H1 (cell line): Measurements from ENCODE around the gene MITF. TPM values are rescaled to one million over a fixed set of nuclear protein-coding genes. Genes with fewer than 3 reads are reported as not detected.

Source experiments
- ATF2 ChIP-seq: IDR thresholded peaks from 2 replicates; pipeline ENCODE4 v1.6.1; 2012; ENCODE audit warnings: low read length, inconsistent platforms
- BCL11A ChIP-seq, 2 experiments: IDR thresholded peaks; one replicate each; pipeline ENCODE4 v1.6.1; 2011; ENCODE audit warnings: low read depth in 2 of 2, low read length in 2 of 2, mild to moderate bottlenecking in 2 of 2
- CBX5 ChIP-seq: fragments of 300-800, 300-1000 bp; sonication (generic); IDR thresholded peaks from 2 replicates; pipeline ENCODE4 v1.7.1; 2016; ENCODE audit warnings: antibody characterized with exemption, low read length, low read depth
- FOSL1 ChIP-seq: IDR thresholded peaks from 2 replicates; pipeline ENCODE4 v1.6.1; 2011; ENCODE audit warnings: mild to moderate bottlenecking, low read depth, low read length, moderate library complexity; ENCODE audit not compliant: insufficient read depth
- NRF1 ChIP-seq: IDR thresholded peaks from 2 replicates; pipeline ENCODE4 v1.6.1; 2011; ENCODE audit warnings: mild to moderate bottlenecking, low read depth, low read length, improper control_type of control experiment
- polyA plus RNA-seq, 7 experiments: library from polyadenylated mRNA; depleted of rRNA in 3 of 7; stranded (reverse) in 5 of 7; unstranded in 2 of 7; fragments of >200 nt in 5 of 7; fragments of 200-250 nt in 2 of 7; gene quantifications; 1 replicate in 5 of 7; 2 replicates in 1 of 7; 4 replicates in 1 of 7; pipeline versions ENCODE4 v1.2.1 to v1.2.3, GENCODE V29; 2011 to 2013; ENCODE audit warnings: missing spikeins in 2 of 7, mixed read lengths in 2 of 7
- total RNA-seq: library from RNA; stranded (reverse); fragmentation: NEBNext Ultra II Directional; extraction: Animal tissue kit (Norgen Biotek cat#: 25700); gene quantifications from 2 replicates; pipeline ENCODE4 v1.2.1, GENCODE V29; 2021

The MITF gene
- total and polyA plus RNA-seq, 2 of the 8 experiments (the other 6 are each of a cell fraction or from before 2014, with no cell fraction given): 0.53 to 1.4 TPM

- TF ChIP-seq FOSL1 (no peak), ATF2 (no peak), CBX5 (no peak), BCL11A (IDR thresholded peaks at IDR 0.05; ENCODE audit: low read depth in 2 of 2, low read length in 2 of 2) (no peak), NRF1 (no peak)
These were observed 143.3 kb downstream of the MITF start (continued) for GRCh38 chr3:69882560-69882959.
